ENCODE measurements around the gene FRRS1.
"Not testable (repeated sequence)": the region's sequence is repeated elsewhere in the genome, so short reads cannot be mapped to it uniquely, and the experiment has no call there.

- not testable (repeated sequence) for TF ChIP-seq CTCF (IDR thresholded peaks at IDR 0.05 in 4 of 5, conservative IDR thresholded peaks at IDR 0.05 in 1 of 5); POLR2A (IDR thresholded peaks at IDR 0.05)
These were observed 7.5 kb downstream of the FRRS1 start for GRCh38 chr1:99758686-99759517.
